Activated CD4-positive, alpha-beta T cell treated with anti-CD3 and anti-CD28 coated beads for 36 hours (primary cell): ENCODE results near the gene VEZT. TPM values are rescaled to one million over a fixed set of nuclear protein-coding genes. Genes with fewer than 3 reads are reported as not detected.
"Not testable (repeated sequence)": the region's sequence is repeated elsewhere in the genome, so short reads cannot be mapped to it uniquely, and the experiment has no call there.

Source experiments
- ATAC-seq: fragments of 200-7000 bp; cut with Tn5 transposase; one replicate; pipeline ENCODE4 v1.10.0; 2021; ENCODE audit warnings: mild to moderate bottlenecking, moderate library complexity
- CTCF ChIA-PET: fragments of 350-600 bp; sonication (Branson Sonifier 250); formaldehyde crosslinking; loops from one replicate; lab custom pipeline; 2021; ENCODE audit warnings: antibody characterized with exemption; lab: Charles Lee
- POLR2A ChIA-PET: fragments of 350-600 bp; sonication (Branson Sonifier 250); formaldehyde crosslinking; loops from one replicate; lab custom pipeline; 2021; ENCODE audit warnings: antibody characterized with exemption, inconsistent platforms; lab: Charles Lee
- DNase-seq: peaks from one replicate; pipeline ENCODE4 v3.0.0-alpha.2; 2020
- H3K27ac Mint-ChIP-seq: one replicate; pipeline ENCODE4 v1.8.0; 2021; ENCODE audit warnings: mixed read lengths
- H3K27me3 Mint-ChIP-seq: one replicate; pipeline ENCODE4 v1.8.0; 2021; ENCODE audit warnings: mixed read lengths
- H3K36me3 Mint-ChIP-seq: one replicate; pipeline ENCODE4 v1.8.0; 2021; ENCODE audit warnings: low read depth, mixed read lengths
- H3K4me1 Mint-ChIP-seq: one replicate; pipeline ENCODE4 v1.8.0; 2021; ENCODE audit warnings: mixed read lengths
- H3K4me3 Mint-ChIP-seq: one replicate; pipeline ENCODE4 v1.8.0; 2021; ENCODE audit warnings: mild to moderate bottlenecking, moderate library complexity, mixed read lengths
- H3K9me3 Mint-ChIP-seq: one replicate; pipeline ENCODE4 v1.8.0; 2021; ENCODE audit warnings: low read depth, mixed read lengths
- intact Hi-C, 2 experiments: fragments of 100-400 bp; cut with DNase I in 1 of 2; cut with micrococcal nuclease in 1 of 2; formaldehyde crosslinking; loops; one replicate each; pipeline versions ENCODE4 v1.14.2 to v1.15.1; 2022 to 2024; cut with DNase I, micrococcal nuclease
- total RNA-seq, 2 experiments: library from RNA; stranded (reverse); gene quantifications; one replicate each; pipeline ENCODE4 v1.2.3, GENCODE V29; 2021

Gene VEZT
- total RNA-seq, 2 experiments from 2014 or later, result 55.8 to 72.7 TPM

- Mint-ChIP-seq H3K36me3 (peaks cover 30% of the 10 kb centered on the region), H3K4me1 (peaks cover 34% of the 10 kb centered on the region)
- ATAC-seq, intact Hi-C loops, DNase-seq, H3K9me3 Mint-ChIP-seq, H3K27ac Mint-ChIP-seq, H3K4me3 Mint-ChIP-seq, H3K27me3 Mint-ChIP-seq, POLR2A ChIA-PET: not testable (repeated sequence)
- CTCF ChIA-PET, result interaction anchor here (1.1 kb wide), 1 partner anchor 294 kb away, joined by 3 read pairs; no protein-coding TSS in a partner anchor
Measured at GRCh38 chr12:95241138-95241537, 23.5 kb downstream of the VEZT start.

- peaks cover 40% of the 10 kb centered on the region for H3K4me1 Mint-ChIP-seq
- H3K27me3 Mint-ChIP-seq, result no peaks in the 10 kb centered on the region
- H3K27ac Mint-ChIP-seq, result no peak overlapping the region
- POLR2A ChIA-PET, result no interaction called here
- no peak for DNase-seq
- no peaks in the 10 kb centered on the region for H3K9me3 Mint-ChIP-seq
- no peak overlapping the region for H3K4me3 Mint-ChIP-seq
- CTCF ChIA-PET, result no interaction called here
- H3K36me3 Mint-ChIP-seq, result peaks cover 26% of the 10 kb centered on the region
- no peak for ATAC-seq
- intact Hi-C loops, result no loop called here
Measured at GRCh38 chr12:95241761-95242506, 24.3 kb downstream of the VEZT start.

GRCh38 chr12:95243497-95244183 is 26.0 kb downstream of the VEZT start:
- ATAC-seq, result no peak
- no peak for DNase-seq
- Mint-ChIP-seq H3K27ac (no peak overlapping the region), H3K4me3 (no peak overlapping the region), H3K9me3 (no peaks in the 10 kb centered on the region), H3K4me1 (peaks cover 31% of the 10 kb centered on the region), H3K36me3 (peaks cover 18% of the 10 kb centered on the region), H3K27me3 (no peaks in the 10 kb centered on the region)
- intact Hi-C loops, result no loop called here
- ChIA-PET CTCF (interaction anchor here (1.0 kb wide), 1 partner anchor 22 kb away, joined by 3 read pairs; no protein-coding TSS in a partner anchor), POLR2A (no interaction called here)

- ChIA-PET CTCF (interaction anchor here (1.0 to 1.1 kb wide), 2 partner anchors 30 to 52 kb away, joined by 3 read pairs; no protein-coding TSS in a partner anchor), POLR2A (no interaction called here)
- no peaks in the 10 kb centered on the region for H3K27me3 Mint-ChIP-seq
- DNase-seq, result no peak
- H3K4me1 Mint-ChIP-seq, result peaks cover 28% of the 10 kb centered on the region
- intact Hi-C loops, result no loop called here
- H3K36me3 Mint-ChIP-seq, result peaks cover 18% of the 10 kb centered on the region
- no peak for ATAC-seq
- H3K27ac Mint-ChIP-seq, result no peak overlapping the region
- H3K9me3 Mint-ChIP-seq, result no peaks in the 10 kb centered on the region
- H3K4me3 Mint-ChIP-seq, result no peak overlapping the region
Measured at GRCh38 chr12:95244350-95244749, 26.7 kb downstream of the VEZT start.

- Mint-ChIP-seq H3K27ac (no peak overlapping the region), H3K4me3 (no peak overlapping the region), H3K4me1 (peaks cover 17% of the 10 kb centered on the region), H3K36me3 (peaks cover 17% of the 10 kb centered on the region), H3K9me3 (no peaks in the 10 kb centered on the region), H3K27me3 (no peaks in the 10 kb centered on the region)
- DNase-seq (no peak), ATAC-seq (no peak)
- intact Hi-C loops, result no loop called here
- ChIA-PET CTCF (no interaction called here), POLR2A (no interaction called here)
Measured at GRCh38 chr12:95248095-95248494, 30.5 kb downstream of the VEZT start.

- ATAC-seq (no peak), DNase-seq (no peak)
- H3K4me1 Mint-ChIP-seq, result peaks cover 17% of the 10 kb centered on the region
- intact Hi-C loops, result no loop called here
- H3K36me3 Mint-ChIP-seq, result peaks cover 22% of the 10 kb centered on the region
- no peak overlapping the region for H3K27ac Mint-ChIP-seq
- ChIA-PET POLR2A (no interaction called here), CTCF (interaction anchor here (0.6 kb wide), 1 partner anchor 847 kb away, joined by 3 read pairs; no protein-coding TSS in a partner anchor)
- no peak overlapping the region for H3K4me3 Mint-ChIP-seq
- no peaks in the 10 kb centered on the region for H3K9me3 Mint-ChIP-seq
- H3K27me3 Mint-ChIP-seq, result no peaks in the 10 kb centered on the region
Measured at GRCh38 chr12:95248604-95249360, 31.2 kb downstream of the VEZT start.

GRCh38 chr12:95253386-95253785 is 35.8 kb downstream of the VEZT start:
- POLR2A ChIA-PET, result no interaction called here
- H3K9me3 Mint-ChIP-seq, result no peaks in the 10 kb centered on the region
- no peaks in the 10 kb centered on the region for H3K4me1 Mint-ChIP-seq
- DNase-seq (no peak), ATAC-seq (no peak)
- intact Hi-C loops, result no loop called here
- no peaks in the 10 kb centered on the region for H3K27me3 Mint-ChIP-seq
- H3K27ac Mint-ChIP-seq, result no peak overlapping the region
- no peak overlapping the region for H3K4me3 Mint-ChIP-seq
- H3K36me3 Mint-ChIP-seq, result peaks cover 33% of the 10 kb centered on the region
- CTCF ChIA-PET, result no interaction called here

GRCh38 chr12:95257541-95257940 is 39.9 kb downstream of the VEZT start:
- DNase-seq (no peak), ATAC-seq (no peak)
- no peak overlapping the region for H3K4me3 Mint-ChIP-seq
- CTCF ChIA-PET, result no interaction called here
- intact Hi-C loops, result no loop called here
- peaks cover 36% of the 10 kb centered on the region for H3K36me3 Mint-ChIP-seq
- H3K4me1 Mint-ChIP-seq, result no peaks in the 10 kb centered on the region
- POLR2A ChIA-PET, result no interaction called here
- no peaks in the 10 kb centered on the region for H3K27me3 Mint-ChIP-seq
- no peak overlapping the region for H3K27ac Mint-ChIP-seq
- no peaks in the 10 kb centered on the region for H3K9me3 Mint-ChIP-seq

GRCh38 chr12:95258151-95258550 is 40.5 kb downstream of the VEZT start:
- ATAC-seq (no peak), DNase-seq (no peak)
- H3K27me3 Mint-ChIP-seq, result no peaks in the 10 kb centered on the region
- H3K9me3 Mint-ChIP-seq, result no peaks in the 10 kb centered on the region
- intact Hi-C loops, result no loop called here
- H3K4me3 Mint-ChIP-seq, result no peak overlapping the region
- CTCF ChIA-PET, result no interaction called here
- POLR2A ChIA-PET, result no interaction called here
- H3K4me1 Mint-ChIP-seq, result no peaks in the 10 kb centered on the region
- H3K27ac Mint-ChIP-seq, result no peak overlapping the region
- peaks cover 38% of the 10 kb centered on the region for H3K36me3 Mint-ChIP-seq

GRCh38 chr12:95258803-95259202 is 41.2 kb downstream of the VEZT start:
- no peak overlapping the region for H3K4me3 Mint-ChIP-seq
- no peaks in the 10 kb centered on the region for H3K4me1 Mint-ChIP-seq
- CTCF ChIA-PET, result no interaction called here
- H3K9me3 Mint-ChIP-seq, result no peaks in the 10 kb centered on the region
- peaks cover 34% of the 10 kb centered on the region for H3K36me3 Mint-ChIP-seq
- H3K27ac Mint-ChIP-seq, result no peak overlapping the region
- intact Hi-C loops, result no loop called here
- POLR2A ChIA-PET, result no interaction called here
- DNase-seq (no peak), ATAC-seq (no peak)
- no peaks in the 10 kb centered on the region for H3K27me3 Mint-ChIP-seq

GRCh38 chr12:95259368-95259767 is 41.8 kb downstream of the VEZT start:
- no peak for DNase-seq
- no peak overlapping the region for H3K27ac Mint-ChIP-seq
- H3K9me3 Mint-ChIP-seq, result no peaks in the 10 kb centered on the region
- ATAC-seq, result no peak
- no peaks in the 10 kb centered on the region for H3K4me1 Mint-ChIP-seq
- intact Hi-C loops, result no loop called here
- CTCF ChIA-PET, result interaction anchor here (0.6 kb wide), 1 partner anchor 75 kb away, joined by 4 read pairs; no protein-coding TSS in a partner anchor
- no peak overlapping the region for H3K4me3 Mint-ChIP-seq
- H3K27me3 Mint-ChIP-seq, result no peaks in the 10 kb centered on the region
- POLR2A ChIA-PET, result no interaction called here
- H3K36me3 Mint-ChIP-seq, result peaks cover 34% of the 10 kb centered on the region
